ENCODE results near the gene KIAA2012. TPM values are rescaled to one million over a fixed set of nuclear protein-coding genes. Genes with fewer than 3 reads are reported as not detected.
A peak's percentile ranks its signal among the peaks of the same experiment; 100 is the strongest.

The KIAA2012 gene
- total and polyA plus RNA-seq, 2 of the 4 experiments (the other 2 are of a cell fraction) = under 0.01 to 0.09 TPM

DNA sequence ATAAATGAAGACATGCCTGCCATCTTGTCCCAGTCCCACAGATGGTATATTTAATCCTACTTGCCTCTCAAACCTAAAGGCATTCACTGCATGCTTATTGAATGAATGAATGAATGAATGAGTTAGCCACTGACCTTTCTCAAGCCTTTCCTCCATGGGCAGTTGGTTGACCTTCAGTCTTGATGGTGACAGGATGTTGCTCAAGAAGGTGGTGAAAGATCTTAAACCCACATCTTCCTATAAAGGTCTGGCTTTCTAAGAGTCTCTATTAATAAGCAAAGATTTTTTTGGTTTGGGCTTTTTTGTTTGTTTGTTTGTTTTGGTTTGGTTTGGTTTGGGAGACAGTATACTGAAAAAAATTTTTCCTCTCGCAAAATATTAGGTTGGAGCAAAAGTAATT is 41.7 kb downstream of the KIAA2012 start:
- CTCF ChIA-PET = no interaction called here
- Histone ChIP-seq H3K56ac (ENCODE audit: extremely low read depth, insufficient read depth, low read length) (peak overlapping the region; percentile 70; the same call in 1 of the 2 replicates), H3K4me1 (ENCODE audit: control insufficient read depth, insufficient read depth, low read length) (peaks cover 34% of the 10 kb centered on the region), H3K14ac (replicated peaks; ENCODE audit: low read depth, low read length) (peak overlapping the region; percentile 91), H3K9ac (ENCODE audit: low read depth, low read length) (no peak overlapping the region), H3K18ac (ENCODE audit: low read depth, low read length) (peak overlapping the region; percentile 98), H2BK120ac (ENCODE audit: low read depth, low read length) (peak overlapping the region; percentile 96), H3K27ac (ENCODE audit: insufficient read depth, low read length) (peak overlapping the region; percentile 96), H3K27me3 (ENCODE audit: control insufficient read depth, insufficient read depth, low read length) (no peaks in the 10 kb centered on the region), H4K20me1 (ENCODE audit: insufficient read depth, low read length) (no peaks in the 10 kb centered on the region), H3K23ac (ENCODE audit: low read depth, low read length) (peak overlapping the region; percentile 69; the same call in 1 of the 2 replicates), H2AK9ac (replicated peaks; ENCODE audit: low read depth, low read length, poor library complexity) (no peak overlapping the region), H3K4me3 (ENCODE audit: insufficient read depth, low read depth, low read length) (no peak overlapping the region), H2BK20ac (ENCODE audit: low read depth, low read length) (peak overlapping the region; percentile 99), H2BK5ac (ENCODE audit: low read depth, low read length, poor library complexity, severe bottlenecking) (peak overlapping the region; percentile 99), H3K9me3 (ENCODE audit: control insufficient read depth, insufficient read depth, low read length) (peaks cover 4% of the 10 kb centered on the region), H3K79me1 (ENCODE audit: low read depth in 1 of 2, low read length in 2 of 2) (no peaks in the 10 kb centered on the region; a peak in 1 of 4 replicates), H3K36me3 (ENCODE audit: control insufficient read depth, insufficient read depth, low read length) (no peaks in the 10 kb centered on the region), H2AK5ac (ENCODE audit: low read depth, low read length) (peak overlapping the region; percentile 90; the same call in 1 of the 2 replicates), H4K5ac (ENCODE audit: low read depth, low read length) (peak overlapping the region; percentile 94), H2BK15ac (ENCODE audit: low read depth, low read length) (peak overlapping the region; percentile 75; the same call in 1 of the 3 replicates), H3K4me2 (ENCODE audit: low read depth, low read length) (peak overlapping the region; percentile 89; the same call in 1 of the 2 replicates), H3K9me1 (ENCODE audit: insufficient read depth, low read length) (peaks cover 31% of the 10 kb centered on the region), H2AFZ (replicated peaks; ENCODE audit: low read length, poor library complexity) (no peak overlapping the region), H3K4ac (ENCODE audit: low read depth, low read length) (peak overlapping the region; percentile 92), H4K91ac (ENCODE audit: insufficient read depth, low read depth, low read length) (peak overlapping the region; percentile 87), H4K8ac (ENCODE audit: low read depth in 2 of 2, low read length in 2 of 2) (peak overlapping the region; percentile 17 to 77; a peak in 3 of 4 replicates)
- dilution Hi-C loops (cut with HindIII; ENCODE audit: low sequenced_read_pairs, unreplicated experiment) = no loop called here
- DNase-seq (no peak), ATAC-seq (ENCODE audit: low read depth) (no peak)
- WGBS, 2 experiments (ENCODE audit: extremely low coverage in 2 of 2, insufficient read length in 1 of 2) = no CpG with 5 or more reads among the region's 1 CpG
- TF ChIP-seq, protein P1, sequence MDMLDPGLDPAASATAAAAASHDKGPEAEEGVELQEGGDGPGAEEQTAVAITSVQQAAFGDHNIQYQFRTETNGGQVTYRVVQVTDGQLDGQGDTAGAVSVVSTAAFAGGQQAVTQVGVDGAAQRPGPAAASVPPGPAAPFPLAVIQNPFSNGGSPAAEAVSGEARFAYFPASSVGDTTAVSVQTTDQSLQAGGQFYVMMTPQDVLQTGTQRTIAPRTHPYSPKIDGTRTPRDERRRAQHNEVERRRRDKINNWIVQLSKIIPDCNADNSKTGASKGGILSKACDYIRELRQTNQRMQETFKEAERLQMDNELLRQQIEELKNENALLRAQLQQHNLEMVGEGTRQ (IDR thresholded peaks at IDR 0.05; ENCODE audit: low read depth, low read length) = no peak
- TF ChIP-seq MAZ (IDR thresholded peaks at IDR 0.05; ENCODE audit: borderline replicate concordance, low read depth, low read length) = no peak
- TF ChIP-seq RFX5 (IDR thresholded peaks at IDR 0.05; ENCODE audit: low read depth, low read length) = no peak
- TF ChIP-seq, protein P2, sequence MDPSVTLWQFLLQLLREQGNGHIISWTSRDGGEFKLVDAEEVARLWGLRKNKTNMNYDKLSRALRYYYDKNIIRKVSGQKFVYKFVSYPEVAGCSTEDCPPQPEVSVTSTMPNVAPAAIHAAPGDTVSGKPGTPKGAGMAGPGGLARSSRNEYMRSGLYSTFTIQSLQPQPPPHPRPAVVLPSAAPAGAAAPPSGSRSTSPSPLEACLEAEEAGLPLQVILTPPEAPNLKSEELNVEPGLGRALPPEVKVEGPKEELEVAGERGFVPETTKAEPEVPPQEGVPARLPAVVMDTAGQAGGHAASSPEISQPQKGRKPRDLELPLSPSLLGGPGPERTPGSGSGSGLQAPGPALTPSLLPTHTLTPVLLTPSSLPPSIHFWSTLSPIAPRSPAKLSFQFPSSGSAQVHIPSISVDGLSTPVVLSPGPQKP (IDR thresholded peaks at IDR 0.05; ENCODE audit: borderline replicate concordance, low read depth, low read length) = no peak
- no peak for TF ChIP-seq NFE2L2 (IDR thresholded peaks at IDR 0.05; ENCODE audit: low read depth, low read length)
- TF ChIP-seq, protein P3, sequence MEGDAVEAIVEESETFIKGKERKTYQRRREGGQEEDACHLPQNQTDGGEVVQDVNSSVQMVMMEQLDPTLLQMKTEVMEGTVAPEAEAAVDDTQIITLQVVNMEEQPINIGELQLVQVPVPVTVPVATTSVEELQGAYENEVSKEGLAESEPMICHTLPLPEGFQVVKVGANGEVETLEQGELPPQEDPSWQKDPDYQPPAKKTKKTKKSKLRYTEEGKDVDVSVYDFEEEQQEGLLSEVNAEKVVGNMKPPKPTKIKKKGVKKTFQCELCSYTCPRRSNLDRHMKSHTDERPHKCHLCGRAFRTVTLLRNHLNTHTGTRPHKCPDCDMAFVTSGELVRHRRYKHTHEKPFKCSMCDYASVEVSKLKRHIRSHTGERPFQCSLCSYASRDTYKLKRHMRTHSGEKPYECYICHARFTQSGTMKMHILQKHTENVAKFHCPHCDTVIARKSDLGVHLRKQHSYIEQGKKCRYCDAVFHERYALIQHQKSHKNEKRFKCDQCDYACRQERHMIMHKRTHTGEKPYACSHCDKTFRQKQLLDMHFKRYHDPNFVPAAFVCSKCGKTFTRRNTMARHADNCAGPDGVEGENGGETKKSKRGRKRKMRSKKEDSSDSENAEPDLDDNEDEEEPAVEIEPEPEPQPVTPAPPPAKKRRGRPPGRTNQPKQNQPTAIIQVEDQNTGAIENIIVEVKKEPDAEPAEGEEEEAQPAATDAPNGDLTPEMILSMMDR (conservative IDR thresholded peaks at IDR 0.05; ENCODE audit: low read depth, low read length) = no peak
- TF ChIP-seq CHD1 (IDR thresholded peaks at IDR 0.05; ENCODE audit: low read depth, low read length) = no peak
- no peak for TF ChIP-seq POLR2A (IDR thresholded peaks at IDR 0.05; ENCODE audit: low read depth, low read length)
- TF ChIP-seq MXI1 (IDR thresholded peaks at IDR 0.05; ENCODE audit: borderline replicate concordance, low read depth, low read length) = no peak
- no peak for TF ChIP-seq SMC3 (IDR thresholded peaks at IDR 0.05; ENCODE audit: low read depth, low read length)
- no peak for TF ChIP-seq BHLHE40 (IDR thresholded peaks at IDR 0.05; ENCODE audit: low read depth, low read length)
- no peak for TF ChIP-seq MAFK (IDR thresholded peaks at IDR 0.05; ENCODE audit: low read depth, low read length)
- TF ChIP-seq FOS (IDR thresholded peaks at IDR 0.05; ENCODE audit: low read depth, low read length) = no peak
- no peak for TF ChIP-seq RAD21 (IDR thresholded peaks at IDR 0.05; ENCODE audit: low read length)
- no peak for TF ChIP-seq RCOR1 (IDR thresholded peaks at IDR 0.05; ENCODE audit: insufficient replicate concordance, low read length)
- TF ChIP-seq CEBPB (IDR thresholded peaks at IDR 0.05; ENCODE audit: low read depth, low read length) = no peak
- BruUV-seq (replicated peaks) = no TSS peak
- intact Hi-C loops (cut with micrococcal nuclease) = loop anchor here (2.0 kb wide), 1 partner anchor 20 kb away; no protein-coding TSS in a partner anchor
- in situ Hi-C loops (cut with MboI; ENCODE audit: low sequenced_read_pairs) = no loop called here
- POLR2A ChIA-PET (ENCODE audit: unreplicated experiment) = no interaction called here

All from IMR-90 (cell line).